ENCODE measurements around the gene SIX3.

The SIX3 gene

GRCh38 chr2:44930274-44931197, 11.0 kb upstream of the SIX3 start:
- no peak for DNase-seq (ENCODE audit: low read depth, low spot score)
- no CpG with 5 or more reads among the region's 28 CpGs for WGBS (ENCODE audit: insufficient coverage, insufficient read length)
- H3K4me3 ChIP-seq (ENCODE audit: low read length) = no peak overlapping the region
- peaks cover 79% of the 10 kb centered on the region for H3K27me3 ChIP-seq (ENCODE audit: control insufficient read depth, insufficient read depth, low read length)
- no peaks in the 10 kb centered on the region; the same call in 1 of the 2 replicates for H3K9me3 ChIP-seq (ENCODE audit: control insufficient read depth, insufficient read depth, low read length)
- H3K4me1 ChIP-seq (ENCODE audit: control insufficient read depth, insufficient read depth, low read length) = peaks cover 12% of the 10 kb centered on the region
- H3K27ac ChIP-seq (ENCODE audit: low read length) = no peak overlapping the region
- H3K36me3 ChIP-seq (ENCODE audit: control insufficient read depth, insufficient read depth, low read length) = no peaks in the 10 kb centered on the region

GRCh38 chr2:44931198-44931780, 10.2 kb upstream of the SIX3 start:
- no peak for DNase-seq (ENCODE audit: low read depth, low spot score)
- Histone ChIP-seq H3K4me1 (ENCODE audit: control insufficient read depth, insufficient read depth, low read length) (peaks cover 12% of the 10 kb centered on the region), H3K36me3 (ENCODE audit: control insufficient read depth, insufficient read depth, low read length) (no peaks in the 10 kb centered on the region), H3K9me3 (ENCODE audit: control insufficient read depth, insufficient read depth, low read length) (no peaks in the 10 kb centered on the region), H3K27ac (ENCODE audit: low read length) (no peak overlapping the region), H3K27me3 (ENCODE audit: control insufficient read depth, insufficient read depth, low read length) (peaks cover 80% of the 10 kb centered on the region), H3K4me3 (ENCODE audit: low read length) (no peak overlapping the region)
- WGBS (ENCODE audit: insufficient coverage, insufficient read length) = no CpG with 5 or more reads among the region's 10 CpGs

- no peak for DNase-seq (ENCODE audit: low read depth, low spot score)
- Histone ChIP-seq H3K27me3 (ENCODE audit: control insufficient read depth, insufficient read depth, low read length) (peaks cover 88% of the 10 kb centered on the region), H3K36me3 (ENCODE audit: control insufficient read depth, insufficient read depth, low read length) (no peaks in the 10 kb centered on the region), H3K4me3 (ENCODE audit: low read length) (no peak overlapping the region), H3K4me1 (ENCODE audit: control insufficient read depth, insufficient read depth, low read length) (peaks cover 12% of the 10 kb centered on the region), H3K27ac (ENCODE audit: low read length) (no peak overlapping the region), H3K9me3 (ENCODE audit: control insufficient read depth, insufficient read depth, low read length) (no peaks in the 10 kb centered on the region)
- WGBS (ENCODE audit: insufficient coverage, insufficient read length) = no CpG with 5 or more reads among the region's 12 CpGs
Observed at GRCh38 chr2:44932079-44932478, 9.4 kb upstream of the SIX3 start.

GRCh38 chr2:44932564-44933392, 8.7 kb upstream of the SIX3 start:
- H3K4me3 ChIP-seq (ENCODE audit: low read length) = peak overlapping the region; percentile 7; the same call in 1 of the 2 replicates
- peaks cover 12% of the 10 kb centered on the region for H3K4me1 ChIP-seq (ENCODE audit: control insufficient read depth, insufficient read depth, low read length)
- no peaks in the 10 kb centered on the region for H3K9me3 ChIP-seq (ENCODE audit: control insufficient read depth, insufficient read depth, low read length)
- no peak for DNase-seq (ENCODE audit: low read depth, low spot score)
- peaks cover 89% of the 10 kb centered on the region for H3K27me3 ChIP-seq (ENCODE audit: control insufficient read depth, insufficient read depth, low read length)
- H3K36me3 ChIP-seq (ENCODE audit: control insufficient read depth, insufficient read depth, low read length) = no peaks in the 10 kb centered on the region
- no CpG with 5 or more reads among the region's 45 CpGs for WGBS (ENCODE audit: insufficient coverage, insufficient read length)
- no peak overlapping the region for H3K27ac ChIP-seq (ENCODE audit: low read length)

- no CpG with 5 or more reads among the region's 19 CpGs for WGBS (ENCODE audit: insufficient coverage, insufficient read length)
- DNase-seq (ENCODE audit: low read depth, low spot score) = no peak
- no peak overlapping the region for H3K27ac ChIP-seq (ENCODE audit: low read length)
- no peak overlapping the region; the same call in 1 of the 2 replicates for H3K4me3 ChIP-seq (ENCODE audit: low read length)
- H3K4me1 ChIP-seq (ENCODE audit: control insufficient read depth, insufficient read depth, low read length) = peaks cover 13% of the 10 kb centered on the region
- H3K36me3 ChIP-seq (ENCODE audit: control insufficient read depth, insufficient read depth, low read length) = no peaks in the 10 kb centered on the region
- H3K9me3 ChIP-seq (ENCODE audit: control insufficient read depth, insufficient read depth, low read length) = no peaks in the 10 kb centered on the region
- peaks cover 88% of the 10 kb centered on the region for H3K27me3 ChIP-seq (ENCODE audit: control insufficient read depth, insufficient read depth, low read length)
Observed at GRCh38 chr2:44933434-44933951, 8.0 kb upstream of the SIX3 start.

- no peaks in the 10 kb centered on the region for H3K9me3 ChIP-seq (ENCODE audit: control insufficient read depth, insufficient read depth, low read length)
- no CpG with 5 or more reads among the region's 60 CpGs for WGBS (ENCODE audit: insufficient coverage, insufficient read length)
- H3K27ac ChIP-seq (ENCODE audit: low read length) = no peak overlapping the region
- H3K4me3 ChIP-seq (ENCODE audit: low read length) = peak overlapping the region; percentile 21; the same call in 1 of the 2 replicates
- no peaks in the 10 kb centered on the region for H3K36me3 ChIP-seq (ENCODE audit: control insufficient read depth, insufficient read depth, low read length)
- H3K4me1 ChIP-seq (ENCODE audit: control insufficient read depth, insufficient read depth, low read length) = peaks cover 11% of the 10 kb centered on the region
- no peak for DNase-seq (ENCODE audit: low read depth, low spot score)
- peaks cover 83% of the 10 kb centered on the region for H3K27me3 ChIP-seq (ENCODE audit: control insufficient read depth, insufficient read depth, low read length)
Observed at GRCh38 chr2:44934038-44934982, 7.2 kb upstream of the SIX3 start.

GRCh38 chr2:44934983-44935728, 6.3 kb upstream of the SIX3 start:
- peaks cover 11% of the 10 kb centered on the region for H3K4me1 ChIP-seq (ENCODE audit: control insufficient read depth, insufficient read depth, low read length)
- no peaks in the 10 kb centered on the region for H3K9me3 ChIP-seq (ENCODE audit: control insufficient read depth, insufficient read depth, low read length)
- no CpG with 5 or more reads among the region's 48 CpGs for WGBS (ENCODE audit: insufficient coverage, insufficient read length)
- DNase-seq (ENCODE audit: low read depth, low spot score) = no peak
- H3K36me3 ChIP-seq (ENCODE audit: control insufficient read depth, insufficient read depth, low read length) = no peaks in the 10 kb centered on the region
- no peak overlapping the region for H3K27ac ChIP-seq (ENCODE audit: low read length)
- peaks cover 84% of the 10 kb centered on the region for H3K27me3 ChIP-seq (ENCODE audit: control insufficient read depth, insufficient read depth, low read length)
- H3K4me3 ChIP-seq (ENCODE audit: low read length) = peak overlapping the region; percentile 8; the same call in 1 of the 2 replicates

GRCh38 chr2:44935729-44936098, 5.8 kb upstream of the SIX3 start:
- no peak for DNase-seq (ENCODE audit: low read depth, low spot score)
- Histone ChIP-seq H3K27me3 (ENCODE audit: control insufficient read depth, insufficient read depth, low read length) (peaks cover 84% of the 10 kb centered on the region), H3K9me3 (ENCODE audit: control insufficient read depth, insufficient read depth, low read length) (no peaks in the 10 kb centered on the region), H3K27ac (ENCODE audit: low read length) (no peak overlapping the region), H3K4me1 (ENCODE audit: control insufficient read depth, insufficient read depth, low read length) (peaks cover 11% of the 10 kb centered on the region), H3K36me3 (ENCODE audit: control insufficient read depth, insufficient read depth, low read length) (no peaks in the 10 kb centered on the region), H3K4me3 (ENCODE audit: low read length) (no peak overlapping the region; the same call in 1 of the 2 replicates)
- WGBS (ENCODE audit: insufficient coverage, insufficient read length) = no CpG with 5 or more reads among the region's 27 CpGs

- no peak overlapping the region for H3K27ac ChIP-seq (ENCODE audit: low read length)
- no peaks in the 10 kb centered on the region for H3K36me3 ChIP-seq (ENCODE audit: control insufficient read depth, insufficient read depth, low read length)
- H3K9me3 ChIP-seq (ENCODE audit: control insufficient read depth, insufficient read depth, low read length) = no peaks in the 10 kb centered on the region
- H3K4me3 ChIP-seq (ENCODE audit: low read length) = no peak overlapping the region
- H3K4me1 ChIP-seq (ENCODE audit: control insufficient read depth, insufficient read depth, low read length) = peaks cover 15% of the 10 kb centered on the region
- peaks cover 84% of the 10 kb centered on the region for H3K27me3 ChIP-seq (ENCODE audit: control insufficient read depth, insufficient read depth, low read length)
- no peak for DNase-seq (ENCODE audit: low read depth, low spot score)
- no CpG with 5 or more reads among the region's 6 CpGs for WGBS (ENCODE audit: insufficient coverage, insufficient read length)
Observed at GRCh38 chr2:44936275-44936674, 5.2 kb upstream of the SIX3 start.
